Endothelial cell (in vitro differentiated cells): ENCODE data around the gene SDCCAG8. TPM values are rescaled to one million over a fixed set of nuclear protein-coding genes. Genes with fewer than 3 reads are reported as not detected.

Source experiments
- DNase-seq: peaks from one replicate; pipeline ENCODE4 v3.0.0; 2021; ENCODE audit warnings: low spot score
- H3K27ac Mint-ChIP-seq: one replicate; pipeline ENCODE4 v1.8.0; 2021; ENCODE audit warnings: mixed read lengths, inconsistent platforms; ENCODE audit not compliant: unreplicated experiment
- H3K27me3 Mint-ChIP-seq: one replicate; pipeline ENCODE4 v1.8.0; 2021; ENCODE audit warnings: mild to moderate bottlenecking, moderate library complexity, mixed read lengths, inconsistent platforms; ENCODE audit not compliant: unreplicated experiment
- H3K36me3 Mint-ChIP-seq: one replicate; pipeline ENCODE4 v1.8.0; 2021; ENCODE audit warnings: mild to moderate bottlenecking, low read depth, mixed read lengths, inconsistent platforms; ENCODE audit not compliant: unreplicated experiment
- H3K4me1 Mint-ChIP-seq: one replicate; pipeline ENCODE4 v1.8.0; 2021; ENCODE audit warnings: mild to moderate bottlenecking, mixed read lengths, inconsistent platforms; ENCODE audit not compliant: unreplicated experiment
- H3K4me3 Mint-ChIP-seq: one replicate; pipeline ENCODE4 v1.8.0; 2021; ENCODE audit warnings: mild to moderate bottlenecking, mixed read lengths, inconsistent platforms; ENCODE audit not compliant: unreplicated experiment
- H3K9me3 Mint-ChIP-seq: one replicate; pipeline ENCODE4 v1.8.0; 2021; ENCODE audit warnings: mixed read lengths, inconsistent platforms; ENCODE audit not compliant: unreplicated experiment
- total RNA-seq: library from RNA; stranded (reverse); fragmentation: NEBNext Ultra II Directional; extraction: Animal tissue kit (Norgen Biotek cat#: 25700); gene quantifications from one replicate; pipeline ENCODE4 v1.2.1, GENCODE V29; 2021; ENCODE audit not compliant: unreplicated experiment
- TF ChIP-seq, protein P1 (sequence below): fragments of 200-600 bp; sonication (generic); IDR thresholded peaks from one replicate; pipeline ENCODE4 v1.5.0; 2021; ENCODE audit warnings: antibody characterized with exemption; ENCODE audit not compliant: unreplicated experiment

The SDCCAG8 gene
- total RNA-seq, 1 donor from 2014 or later, result 41.9 TPM

DNA sequence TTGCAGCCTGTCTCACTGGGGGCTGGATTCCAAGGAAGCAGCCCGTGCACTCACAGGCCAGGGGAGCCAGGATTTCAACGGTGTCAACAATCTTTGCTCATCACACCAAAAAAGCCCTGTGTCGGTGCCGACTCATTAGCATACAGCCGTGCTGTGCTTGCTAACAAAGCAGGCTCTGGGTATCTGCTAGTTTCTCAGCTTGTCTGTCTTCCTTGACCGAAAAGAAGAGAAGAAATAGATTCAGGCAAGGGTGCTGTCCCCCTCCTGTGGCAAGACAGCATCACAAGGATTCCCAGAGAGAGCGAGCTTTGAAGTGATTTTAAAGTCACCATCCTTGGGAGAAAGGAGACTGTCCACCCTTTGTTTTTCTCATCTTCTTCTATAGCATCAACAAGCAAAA is 214.7 kb downstream of the SDCCAG8 start:
- DNase-seq, result no peak
- Mint-ChIP-seq H3K4me1 (peaks cover 3% of the 10 kb centered on the region), H3K9me3 (no peaks in the 10 kb centered on the region), H3K4me3 (no peak overlapping the region), H3K36me3 (peaks cover 4% of the 10 kb centered on the region), H3K27me3 (no peaks in the 10 kb centered on the region), H3K27ac (no peak overlapping the region)
- TF ChIP-seq, protein P1, sequence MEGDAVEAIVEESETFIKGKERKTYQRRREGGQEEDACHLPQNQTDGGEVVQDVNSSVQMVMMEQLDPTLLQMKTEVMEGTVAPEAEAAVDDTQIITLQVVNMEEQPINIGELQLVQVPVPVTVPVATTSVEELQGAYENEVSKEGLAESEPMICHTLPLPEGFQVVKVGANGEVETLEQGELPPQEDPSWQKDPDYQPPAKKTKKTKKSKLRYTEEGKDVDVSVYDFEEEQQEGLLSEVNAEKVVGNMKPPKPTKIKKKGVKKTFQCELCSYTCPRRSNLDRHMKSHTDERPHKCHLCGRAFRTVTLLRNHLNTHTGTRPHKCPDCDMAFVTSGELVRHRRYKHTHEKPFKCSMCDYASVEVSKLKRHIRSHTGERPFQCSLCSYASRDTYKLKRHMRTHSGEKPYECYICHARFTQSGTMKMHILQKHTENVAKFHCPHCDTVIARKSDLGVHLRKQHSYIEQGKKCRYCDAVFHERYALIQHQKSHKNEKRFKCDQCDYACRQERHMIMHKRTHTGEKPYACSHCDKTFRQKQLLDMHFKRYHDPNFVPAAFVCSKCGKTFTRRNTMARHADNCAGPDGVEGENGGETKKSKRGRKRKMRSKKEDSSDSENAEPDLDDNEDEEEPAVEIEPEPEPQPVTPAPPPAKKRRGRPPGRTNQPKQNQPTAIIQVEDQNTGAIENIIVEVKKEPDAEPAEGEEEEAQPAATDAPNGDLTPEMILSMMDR, result no peak

DNA sequence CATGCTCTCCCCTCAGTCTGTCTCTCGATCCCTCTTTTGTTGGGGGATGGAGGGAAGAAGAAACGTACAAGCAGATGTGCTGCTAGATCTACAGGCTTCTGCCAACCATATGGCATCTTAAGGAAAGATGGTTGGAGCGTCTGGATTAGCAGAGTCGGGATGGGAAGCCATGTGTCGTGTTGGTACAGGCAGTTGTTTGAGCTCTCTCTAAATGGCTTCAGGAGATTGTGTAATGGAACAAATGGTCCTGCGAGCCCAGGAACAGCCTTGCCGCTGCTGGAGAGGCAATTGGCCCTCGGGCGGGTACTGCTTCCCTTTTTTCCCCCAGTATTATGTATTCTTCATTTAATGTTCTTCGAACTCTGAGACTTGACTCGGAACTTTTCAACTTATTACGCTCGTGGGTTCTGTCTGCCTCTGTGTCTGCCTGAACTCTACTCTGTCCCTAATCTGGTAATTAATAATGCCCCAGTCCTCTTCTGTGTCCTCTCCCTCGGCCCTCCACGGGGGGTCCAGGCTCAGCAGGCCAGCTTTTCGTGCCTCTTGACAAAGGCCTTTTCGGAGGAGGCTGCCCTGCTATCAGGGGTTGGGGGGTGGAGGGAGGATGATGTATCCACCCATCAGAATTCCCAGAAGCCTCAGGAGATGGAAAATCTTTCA is 215.3 kb downstream of the SDCCAG8 start:
- no peak overlapping the region for H3K4me3 Mint-ChIP-seq
- peaks cover 4% of the 10 kb centered on the region for H3K36me3 Mint-ChIP-seq
- no peak overlapping the region for H3K27ac Mint-ChIP-seq
- DNase-seq, result no peak
- peaks cover 4% of the 10 kb centered on the region for H3K4me1 Mint-ChIP-seq
- no peaks in the 10 kb centered on the region for H3K27me3 Mint-ChIP-seq
- no peaks in the 10 kb centered on the region for H3K9me3 Mint-ChIP-seq
- TF ChIP-seq, protein P1, result no peak

DNA sequence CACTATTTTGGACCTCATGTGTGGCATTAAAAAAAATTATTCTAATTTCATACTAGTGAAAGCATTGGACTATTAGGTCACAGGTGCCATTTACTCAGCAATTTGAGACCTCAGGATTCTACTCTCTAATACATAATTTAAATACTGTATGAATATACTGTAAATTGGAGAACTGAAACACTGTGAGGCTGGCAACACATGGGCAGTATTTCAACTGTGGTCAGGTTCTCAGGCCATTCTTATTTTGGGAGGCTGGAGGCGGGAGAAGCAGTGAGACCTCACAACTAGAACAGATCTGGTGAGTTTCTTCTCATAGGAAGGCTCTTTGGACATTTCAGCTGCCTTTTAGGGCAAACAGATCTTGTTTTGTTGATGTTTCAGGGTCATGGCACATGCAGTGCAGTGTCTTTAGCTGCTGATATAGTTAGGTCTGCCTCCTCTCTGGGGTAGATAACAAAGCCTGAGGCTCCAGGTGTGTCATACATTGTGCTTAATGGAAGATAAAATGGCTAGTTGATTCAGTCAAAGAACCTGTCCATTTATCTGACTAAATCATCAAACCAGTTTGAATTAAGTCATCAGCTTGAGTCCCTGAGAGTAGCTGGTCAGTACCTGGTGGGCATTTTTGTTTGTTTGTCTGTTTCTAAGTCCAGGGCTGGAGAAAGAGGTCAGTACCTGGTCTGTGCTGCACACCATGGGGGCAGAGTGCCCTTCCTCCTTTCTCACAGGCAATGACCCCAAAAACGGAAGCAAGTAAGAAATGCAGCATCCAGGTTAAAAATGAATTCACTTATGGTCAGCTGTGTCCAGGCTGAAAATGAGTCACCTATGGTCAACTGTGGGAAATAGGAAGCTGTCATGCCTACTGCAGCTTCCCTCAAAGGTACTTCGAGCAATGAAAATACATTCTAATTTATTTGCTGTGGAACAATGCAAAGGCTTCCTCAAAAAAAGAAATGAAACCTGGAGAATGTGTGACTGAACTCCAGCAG is 216.2 kb downstream of the SDCCAG8 start:
- peaks cover 4% of the 10 kb centered on the region for H3K36me3 Mint-ChIP-seq
- H3K4me3 Mint-ChIP-seq, result no peak overlapping the region
- H3K9me3 Mint-ChIP-seq, result no peaks in the 10 kb centered on the region
- H3K4me1 Mint-ChIP-seq, result peaks cover 2% of the 10 kb centered on the region
- DNase-seq, result no peak
- no peak overlapping the region for H3K27ac Mint-ChIP-seq
- no peaks in the 10 kb centered on the region for H3K27me3 Mint-ChIP-seq
- TF ChIP-seq, protein P1, result no peak

DNA sequence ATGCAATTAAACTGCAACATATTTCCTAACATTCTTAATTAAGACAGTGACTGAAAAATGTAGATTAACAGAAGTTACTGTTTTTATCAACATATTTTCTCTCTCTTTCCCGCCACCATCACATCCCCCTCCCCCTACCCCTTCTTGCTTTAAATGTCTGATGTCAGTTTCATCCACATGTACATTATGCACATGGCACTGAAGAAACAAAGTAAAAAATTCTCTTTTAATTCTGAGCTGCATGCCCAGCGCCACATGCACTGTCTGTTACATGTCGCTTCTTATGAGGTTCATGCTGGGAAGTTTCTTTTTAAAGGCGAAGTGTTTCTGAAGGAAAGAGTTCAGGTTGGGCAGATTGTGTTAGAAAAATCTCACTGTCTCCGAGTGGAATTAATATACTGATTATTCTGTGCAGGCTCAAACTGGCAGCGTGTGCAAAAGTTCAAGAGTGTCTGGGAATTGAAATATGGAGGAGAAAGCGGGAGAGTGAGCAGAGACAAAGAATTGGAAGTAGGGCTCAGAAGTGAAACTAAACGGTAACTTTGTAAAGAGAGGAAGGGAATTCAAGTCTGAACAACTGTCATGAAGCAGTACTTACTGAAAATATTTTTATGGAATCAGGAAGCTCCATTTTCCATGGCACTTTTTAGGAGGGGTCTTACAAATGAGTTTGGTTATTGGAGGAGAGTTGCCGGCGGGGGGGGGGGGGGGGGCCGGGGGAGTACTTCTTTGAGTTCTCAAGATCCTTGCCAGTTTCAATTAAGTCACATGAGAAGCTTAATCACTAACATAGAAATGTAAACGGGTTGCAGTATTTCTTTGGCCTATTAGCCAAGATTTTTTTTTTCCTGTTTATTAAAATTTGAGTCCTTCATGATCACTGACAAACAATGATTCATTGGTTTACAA is 217.6 kb downstream of the SDCCAG8 start:
- H3K9me3 Mint-ChIP-seq, result no peaks in the 10 kb centered on the region
- no peak overlapping the region for H3K27ac Mint-ChIP-seq
- TF ChIP-seq, protein P1, result no peak
- peaks cover 2% of the 10 kb centered on the region for H3K4me1 Mint-ChIP-seq
- no peak for DNase-seq
- no peak overlapping the region for H3K4me3 Mint-ChIP-seq
- H3K27me3 Mint-ChIP-seq, result peaks cover under 1% of the 10 kb centered on the region
- H3K36me3 Mint-ChIP-seq, result peaks cover 4% of the 10 kb centered on the region
